Measurements from ENCODE around the gene MAGI1.

Gene MAGI1

GRCh38 chr3:66004244-66004643, 34.5 kb downstream of the MAGI1 start:
- no peak for TF ChIP-seq EZH2phosphoT487 (conservative IDR thresholded peaks at IDR 0.05; ENCODE audit: low read length)
- TF ChIP-seq CTCF (IDR thresholded peaks at IDR 0.05; ENCODE audit: insufficient read depth, low read length, poor library complexity, severe bottlenecking), result no peak
- no peaks in the 10 kb centered on the region for H3K36me3 ChIP-seq (ENCODE audit: low read length)
- H3K79me2 ChIP-seq (ENCODE audit: insufficient read depth, low read length), result no peaks in the 10 kb centered on the region
- H3K27ac ChIP-seq (ENCODE audit: low read depth, low read length), result no peak overlapping the region
- no peaks in the 10 kb centered on the region for H3F3A ChIP-seq (ENCODE audit: insufficient read depth)
- no peaks in the 10 kb centered on the region for H3K9me3 ChIP-seq (ENCODE audit: insufficient read depth, low read length)
- H2AFZ ChIP-seq (ENCODE audit: low read depth, low read length, severe bottlenecking), result no peak overlapping the region
- no peaks in the 10 kb centered on the region for H3K27me3 ChIP-seq (ENCODE audit: low read length)
- H3K4me3 ChIP-seq (ENCODE audit: insufficient read depth, low read length, poor library complexity, severe bottlenecking), result no peak overlapping the region
- no peaks in the 10 kb centered on the region for H3K9me2 ChIP-seq (replicated peaks; ENCODE audit: insufficient read depth, low read length)
- no peak overlapping the region for H3K9ac ChIP-seq (ENCODE audit: low read length)
- no peaks in the 10 kb centered on the region for H4K20me1 ChIP-seq (ENCODE audit: low read depth, low read length)
- no peak overlapping the region for H3K4me2 ChIP-seq (ENCODE audit: low read depth, low read length, poor library complexity, severe bottlenecking)

- H3K79me2 ChIP-seq (ENCODE audit: insufficient read depth, low read length), result no peaks in the 10 kb centered on the region
- no peak overlapping the region for H3K4me3 ChIP-seq (ENCODE audit: insufficient read depth, low read length, poor library complexity, severe bottlenecking)
- H3K36me3 ChIP-seq (ENCODE audit: low read length), result no peaks in the 10 kb centered on the region
- no peak for TF ChIP-seq CTCF (IDR thresholded peaks at IDR 0.05; ENCODE audit: insufficient read depth, low read length, poor library complexity, severe bottlenecking)
- TF ChIP-seq EZH2phosphoT487 (conservative IDR thresholded peaks at IDR 0.05; ENCODE audit: low read length), result no peak
- no peaks in the 10 kb centered on the region for H3K9me3 ChIP-seq (ENCODE audit: insufficient read depth, low read length)
- H3K27me3 ChIP-seq (ENCODE audit: low read length), result no peaks in the 10 kb centered on the region
- H3K9me2 ChIP-seq (replicated peaks; ENCODE audit: insufficient read depth, low read length), result no peaks in the 10 kb centered on the region
- no peak overlapping the region for H2AFZ ChIP-seq (ENCODE audit: low read depth, low read length, severe bottlenecking)
- H3K9ac ChIP-seq (ENCODE audit: low read length), result no peak overlapping the region
- no peak overlapping the region for H3K4me2 ChIP-seq (ENCODE audit: low read depth, low read length, poor library complexity, severe bottlenecking)
- H3K27ac ChIP-seq (ENCODE audit: low read depth, low read length), result no peak overlapping the region
- H3F3A ChIP-seq (ENCODE audit: insufficient read depth), result no peaks in the 10 kb centered on the region
- no peaks in the 10 kb centered on the region for H4K20me1 ChIP-seq (ENCODE audit: low read depth, low read length)
Observed at GRCh38 chr3:66001626-66002025, 37.1 kb downstream of the MAGI1 start.

- no peaks in the 10 kb centered on the region for H4K20me1 ChIP-seq (ENCODE audit: low read depth, low read length)
- no peak overlapping the region for H2AFZ ChIP-seq (ENCODE audit: low read depth, low read length, severe bottlenecking)
- H3K9me3 ChIP-seq (ENCODE audit: insufficient read depth, low read length), result no peaks in the 10 kb centered on the region
- H3K27me3 ChIP-seq (ENCODE audit: low read length), result no peaks in the 10 kb centered on the region
- no peak overlapping the region for H3K4me2 ChIP-seq (ENCODE audit: low read depth, low read length, poor library complexity, severe bottlenecking)
- no peaks in the 10 kb centered on the region for H3K36me3 ChIP-seq (ENCODE audit: low read length)
- TF ChIP-seq EZH2phosphoT487 (conservative IDR thresholded peaks at IDR 0.05; ENCODE audit: low read length), result no peak
- TF ChIP-seq CTCF (IDR thresholded peaks at IDR 0.05; ENCODE audit: insufficient read depth, low read length, poor library complexity, severe bottlenecking), result no peak
- no peaks in the 10 kb centered on the region for H3K79me2 ChIP-seq (ENCODE audit: insufficient read depth, low read length)
- H3F3A ChIP-seq (ENCODE audit: insufficient read depth), result no peaks in the 10 kb centered on the region
- H3K9ac ChIP-seq (ENCODE audit: low read length), result no peak overlapping the region
- H3K27ac ChIP-seq (ENCODE audit: low read depth, low read length), result no peak overlapping the region
- no peak overlapping the region for H3K4me3 ChIP-seq (ENCODE audit: insufficient read depth, low read length, poor library complexity, severe bottlenecking)
- H3K9me2 ChIP-seq (replicated peaks; ENCODE audit: insufficient read depth, low read length), result no peaks in the 10 kb centered on the region
Observed at GRCh38 chr3:66000506-66000905, 38.2 kb downstream of the MAGI1 start.
